ENCODE data around the gene CPNE1. TPM values are rescaled to one million over a fixed set of nuclear protein-coding genes. Genes with fewer than 3 reads are reported as not detected.

The CPNE1 gene
- total and polyA plus RNA-seq, 10 of the 15 experiments (the other 5 are each of a cell fraction or from before 2014, with no cell fraction given), result 84.9 to 209 (median 146) TPM

DNA sequence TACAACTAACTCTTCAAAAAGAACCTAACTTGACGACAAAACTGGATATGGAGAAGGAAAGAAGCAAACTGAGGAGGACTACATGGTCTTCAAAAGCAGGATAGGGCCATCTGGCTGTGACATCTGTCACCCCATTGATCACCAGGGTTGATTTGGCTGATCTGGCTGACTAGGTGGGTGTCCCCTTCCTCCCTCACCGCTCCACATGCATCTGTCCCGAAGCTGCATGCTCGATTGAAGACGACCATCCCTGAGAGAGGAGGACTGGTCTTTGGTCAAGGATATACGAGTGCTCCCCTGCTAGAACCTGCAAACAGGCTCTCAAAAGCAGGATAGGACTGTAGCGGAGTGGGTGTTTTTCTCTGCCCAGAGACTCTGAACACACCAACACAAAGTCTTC, 21.7 kb downstream of the CPNE1 start:
- no peaks in the 10 kb centered on the region; the same call in 1 of the 2 replicates for H4K20me1 ChIP-seq (ENCODE audit: control insufficient read depth, insufficient read depth)
- BruUV-seq (replicated peaks), result no TSS peak
- no peak for ATAC-seq
- no peaks in the 10 kb centered on the region for H3K4me1 ChIP-seq (ENCODE audit: control insufficient read depth, insufficient read depth, low read length)
- H3K4me2 ChIP-seq (ENCODE audit: control insufficient read depth, insufficient read depth), result no peak overlapping the region
- ChIA-PET RAD21 (ENCODE audit: unreplicated experiment) (no interaction called here), SMC1A (ENCODE audit: uncharacterized antibody, unreplicated experiment) (no interaction called here), CTCF (no interaction called here), POLR2A (no interaction called here)
- intact Hi-C loops (cut with micrococcal nuclease; ENCODE audit: unreplicated experiment), result no loop called here
- no peaks in the 10 kb centered on the region for H3K27me3 ChIP-seq (replicated peaks in 1 of 2; ENCODE audit: control insufficient read depth in 2 of 2, insufficient read depth in 2 of 2, low read length in 1 of 2)
- FAIRE-seq, result no peak
- H3K9me3 ChIP-seq (replicated peaks; ENCODE audit: control insufficient read depth, insufficient read depth, low read length), result no peaks in the 10 kb centered on the region
- no peak overlapping the region for H2AFZ ChIP-seq (ENCODE audit: control insufficient read depth, low read depth, low read length)
- no peak overlapping the region for H3K4me3 ChIP-seq
- WGBS (ENCODE audit: insufficient coverage, insufficient replicate concordance, low lambda C conversion rate, missing lambda C conversion rate), result 96% methylated on average over 7 of the region's 7 CpGs
- in situ Hi-C loops (cut with MboI), result no loop called here
- DNase-seq (ENCODE audit: low read depth, low spot score), result no peak
- H3K79me2 ChIP-seq (ENCODE audit: control insufficient read depth, insufficient read depth, low read length), result peaks cover 2% of the 10 kb centered on the region
- no peak overlapping the region for H3K9ac ChIP-seq (ENCODE audit: control insufficient read depth, insufficient read depth, low read length)
- no peak overlapping the region for H3K27ac ChIP-seq (ENCODE audit: control insufficient read depth, insufficient read depth)
- TF ChIP-seq RB1 (IDR thresholded peaks at IDR 0.05; ENCODE audit: borderline replicate concordance) (no peak), ZZZ3 (IDR thresholded peaks at IDR 0.05; ENCODE audit: control insufficient read depth, insufficient read length, low read depth) (no peak), BRCA1 (IDR thresholded peaks at IDR 0.05; ENCODE audit: low read depth, low read length) (no peak), FOS (IDR thresholded peaks at IDR 0.05; ENCODE audit: borderline replicate concordance, extremely low read depth, insufficient read length) (no peak), YBX1 (IDR thresholded peaks at IDR 0.05) (no peak), NRF1 (conservative IDR thresholded peaks at IDR 0.05; ENCODE audit: low read depth, low read length) (no peak), IKZF1 (conservative IDR thresholded peaks at IDR 0.05) (no peak), CREM (IDR thresholded peaks at IDR 0.05; ENCODE audit: low read depth) (no peak), CBX5 (IDR thresholded peaks at IDR 0.05; ENCODE audit: low read depth) (no peak), DPF2 (IDR thresholded peaks at IDR 0.05) (no peak), EGR1 (IDR thresholded peaks at IDR 0.05; ENCODE audit: borderline replicate concordance in 1 of 2, low read depth in 2 of 2, low read length in 2 of 2) (no peak), CHD1 (IDR thresholded peaks at IDR 0.05; ENCODE audit: low read depth, low read length) (no peak), ATF7 (IDR thresholded peaks at IDR 0.05; ENCODE audit: low read depth) (no peak)
- TF ChIP-seq, protein P1, sequence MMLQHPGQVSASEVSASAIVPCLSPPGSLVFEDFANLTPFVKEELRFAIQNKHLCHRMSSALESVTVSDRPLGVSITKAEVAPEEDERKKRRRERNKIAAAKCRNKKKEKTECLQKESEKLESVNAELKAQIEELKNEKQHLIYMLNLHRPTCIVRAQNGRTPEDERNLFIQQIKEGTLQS (IDR thresholded peaks at IDR 0.05; ENCODE audit: borderline replicate concordance, extremely low read depth, low read depth, low read length), result no peak
- TF ChIP-seq, protein P2, sequence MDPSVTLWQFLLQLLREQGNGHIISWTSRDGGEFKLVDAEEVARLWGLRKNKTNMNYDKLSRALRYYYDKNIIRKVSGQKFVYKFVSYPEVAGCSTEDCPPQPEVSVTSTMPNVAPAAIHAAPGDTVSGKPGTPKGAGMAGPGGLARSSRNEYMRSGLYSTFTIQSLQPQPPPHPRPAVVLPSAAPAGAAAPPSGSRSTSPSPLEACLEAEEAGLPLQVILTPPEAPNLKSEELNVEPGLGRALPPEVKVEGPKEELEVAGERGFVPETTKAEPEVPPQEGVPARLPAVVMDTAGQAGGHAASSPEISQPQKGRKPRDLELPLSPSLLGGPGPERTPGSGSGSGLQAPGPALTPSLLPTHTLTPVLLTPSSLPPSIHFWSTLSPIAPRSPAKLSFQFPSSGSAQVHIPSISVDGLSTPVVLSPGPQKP (IDR thresholded peaks at IDR 0.05; ENCODE audit: low read depth, low read length), result no peak
- 0 out of 4 replicates have a peak, but pooled peaks cover 0 to 7% of the 10 kb centered on the region in 2 experiments for H3K36me3 ChIP-seq (ENCODE audit: control insufficient read depth in 2 of 2, insufficient read depth in 2 of 2, low read length in 1 of 2)

All from GM12878 (cell line).